SU-DHL-6 (cell line): ENCODE results near the gene DUSP22.

ENCODE experiments used
- CTCF ChIP-seq: fragments of 200-600 bp; sonication (generic); IDR thresholded peaks from one replicate; pipeline ENCODE4 v1.5.1; 2017; ENCODE audit warnings: antibody characterized with exemption, mild to moderate bottlenecking, low read length, moderate library complexity; ENCODE audit not compliant: insufficient read depth, poor library complexity, severe bottlenecking
- EZH2phosphoT487 ChIP-seq: fragments of 200-600 bp; sonication (generic), shearing (Covaris generic); conservative IDR thresholded peaks from 2 replicates; pipeline ENCODE4 v1.6.1; 2018; ENCODE audit warnings: mild to moderate bottlenecking, antibody characterized with exemption, low read length, moderate library complexity, mixed read lengths

- no peak for TF ChIP-seq CTCF
- TF ChIP-seq EZH2phosphoT487: no peak
Observed at GRCh38 chr6:328924-329323, 36.6 kb downstream of the DUSP22 start.
